HepG2 (cell line): ENCODE results near the gene YPEL3. TPM values are rescaled to one million over a fixed set of nuclear protein-coding genes. Genes with fewer than 3 reads are reported as not detected.

Source experiments
- AGO2 ChIP-seq: fragments of 200-400 bp; formaldehyde crosslinking; optimal IDR thresholded peaks from 2 replicates; pipeline ENCODE3; 2017; ENCODE audit warnings: mild to moderate bottlenecking, low read depth, low read length, moderate library complexity
- AKAP8 ChIP-seq: sonication (generic); formaldehyde crosslinking; IDR thresholded peaks from 2 replicates; pipeline ENCODE4 v1.5.1; 2020; ENCODE audit warnings: mild to moderate bottlenecking, missing genetic modification reagents
- BCLAF1 ChIP-seq: fragments of 450-650 bp; IDR thresholded peaks from 2 replicates; pipeline ENCODE4 v1.6.1; 2017; ENCODE audit warnings: mild to moderate bottlenecking
- HIVEP1 ChIP-seq: sonication (generic); formaldehyde crosslinking; IDR thresholded peaks from 2 replicates; pipeline ENCODE4 v1.4.0; 2020; ENCODE audit warnings: mild to moderate bottlenecking, missing genetic modification reagents
- KIAA2018 ChIP-seq: sonication (generic); formaldehyde crosslinking; IDR thresholded peaks from 2 replicates; pipeline ENCODE4 v1.5.0; 2020; ENCODE audit warnings: mild to moderate bottlenecking, missing genetic modification reagents, borderline replicate concordance
- MEIS2 ChIP-seq: sonication (generic); formaldehyde crosslinking; IDR thresholded peaks from 2 replicates; pipeline ENCODE4 v1.9.0; 2021; ENCODE audit warnings: mild to moderate bottlenecking, missing genetic modification reagents
- NONO ChIP-seq, 2 experiments: fragments of 450-650 bp in 1 of 2; sonication (generic) in 1 of 2; formaldehyde crosslinking in 1 of 2; IDR thresholded peaks in 1 of 2; conservative IDR thresholded peaks in 1 of 2; 2 replicates each; pipeline versions ENCODE4 v1.6.1 to v1.8.0; 2017 to 2022; ENCODE audit warnings: mild to moderate bottlenecking in 1 of 2, missing genetic modification reagents in 1 of 2, moderate library complexity in 1 of 2
- PITX1 ChIP-seq: sonication (generic); formaldehyde crosslinking; IDR thresholded peaks from 2 replicates; pipeline ENCODE4 v1.5.1; 2020; ENCODE audit warnings: mild to moderate bottlenecking, missing genetic modification reagents
- POLR2A ChIP-seq, 2 experiments: IDR thresholded peaks; 2 replicates each; pipeline ENCODE4 v1.6.1; 2011; ENCODE audit warnings: low read depth in 2 of 2, low read length in 2 of 2, mild to moderate bottlenecking in 1 of 2, moderate library complexity in 1 of 2; ENCODE audit not compliant: insufficient read depth in 1 of 2
- PREB ChIP-seq: sonication (generic); formaldehyde crosslinking; IDR thresholded peaks from 2 replicates; pipeline ENCODE4 v1.4.0; 2020; ENCODE audit warnings: missing genetic modification reagents
- SALL1 ChIP-seq: sonication (generic); formaldehyde crosslinking; IDR thresholded peaks from 2 replicates; pipeline ENCODE4 v1.8.0; 2022; ENCODE audit warnings: mild to moderate bottlenecking, missing genetic modification reagents
- ZBTB26 ChIP-seq: IDR thresholded peaks from 2 replicates; pipeline ENCODE4 v1.6.1; 2016; ENCODE audit warnings: missing compliant biosample characterization, missing genetic modification reagents, borderline replicate concordance
- ZC3H13 ChIP-seq: sonication (generic); formaldehyde crosslinking; IDR thresholded peaks from 2 replicates; pipeline ENCODE4 v1.8.1; 2023; ENCODE audit warnings: mild to moderate bottlenecking, missing genetic modification reagents, moderate library complexity
- ZMYM3 ChIP-seq: sonication (generic); formaldehyde crosslinking; IDR thresholded peaks from 2 replicates; pipeline ENCODE4 v1.5.1; 2020; ENCODE audit warnings: mild to moderate bottlenecking, missing genetic modification reagents
- ZNF143 ChIP-seq: sonication (generic); formaldehyde crosslinking; IDR thresholded peaks from 2 replicates; pipeline ENCODE4 v1.4.0; 2020; ENCODE audit warnings: missing genetic modification reagents
- ZNF746 ChIP-seq: sonication (generic); formaldehyde crosslinking; IDR thresholded peaks from 2 replicates; pipeline ENCODE4 v1.8.0; 2022; ENCODE audit warnings: mild to moderate bottlenecking, missing genetic modification reagents
- polyA plus RNA-seq, 8 experiments: library from polyadenylated mRNA; depleted of rRNA in 3 of 8; stranded (reverse) in 7 of 8; unstranded in 1 of 8; fragments of >200 nt; fragmentation: Illumina TruSeq in 4 of 8; extraction: Trizol in 4 of 8; gene quantifications; 2 replicates each; pipeline versions ENCODE4 v1.2.1 to v1.2.3, GENCODE V29; 2011 to 2016; ENCODE audit warnings: low read depth in 4 of 8, missing spikeins in 1 of 8, mixed read lengths in 1 of 8; ENCODE audit not compliant: insufficient read depth in 1 of 8
- total RNA-seq, 5 experiments: library from RNA; depleted of rRNA; stranded (reverse); fragments of >200 nt; fragmentation: Illumina TruSeq; extraction: Trizol; gene quantifications; 2 replicates each; pipeline ENCODE4 v1.2.3, GENCODE V29; 2016; ENCODE audit warnings: low read depth in 1 of 5

Gene YPEL3
- total and polyA plus RNA-seq, 2 of the 13 experiments (the other 11 are each of a cell fraction or from before 2014, with no cell fraction given) = 5.4 to 47.0 TPM

- TF ChIP-seq PREB (CRISPR knock-in tag) (no peak), SALL1 (CRISPR knock-in tag) (no peak), MEIS2 (CRISPR knock-in tag) (no peak), ZBTB26 (CRISPR knock-in tag) (no peak), ZC3H13 (peak; percentile 63; the same call in 1 of the 2 replicates), KIAA2018 (CRISPR knock-in tag) (no peak), ZNF746 (0 out of 2 replicates have a peak, but pooled peaks have one; percentile 9), AKAP8 (peak; percentile 42; the same call in 1 of the 2 replicates), HIVEP1 (CRISPR knock-in tag) (no peak), PITX1 (CRISPR knock-in tag) (no peak), AGO2 (no peak), BCLAF1 (no peak), ZNF143 (no peak), POLR2A (IDR thresholded peaks at IDR 0.05; ENCODE audit: insufficient read depth in 1 of 2, low read depth in 2 of 2, low read length in 2 of 2) (0 out of 4 replicates have a peak, but pooled peaks of 1 of the 2 experiments have one; percentile 19), ZMYM3 (no peak), NONO (IDR thresholded peaks at IDR 0.05) (no peak), NONO (CRISPR knock-in tag; conservative IDR thresholded peaks at IDR 0.05) (0 out of 2 replicates have a peak, but pooled peaks have one; percentile 40)
These were observed 7.7 kb downstream of the YPEL3 start (continued) for GRCh38 chr16:30088237-30088831.
